C4-2B (cell line): ENCODE measurements around the gene NIM1K.

ENCODE experiments used
- H3K27ac ChIP-seq: fragments of 450-650 bp; 2 replicates; pipeline ENCODE4 v1.5.1; 2017
- CTCF ChIP-seq: fragments of 450-650 bp; conservative IDR thresholded peaks from 2 replicates; pipeline ENCODE4 v1.5.1; 2017; ENCODE audit warnings: mild to moderate bottlenecking
- ZFX ChIP-seq: fragments of 450-650 bp; IDR thresholded peaks from 2 replicates; pipeline ENCODE4 v1.6.1; 2017

NIM1K gene

DNA sequence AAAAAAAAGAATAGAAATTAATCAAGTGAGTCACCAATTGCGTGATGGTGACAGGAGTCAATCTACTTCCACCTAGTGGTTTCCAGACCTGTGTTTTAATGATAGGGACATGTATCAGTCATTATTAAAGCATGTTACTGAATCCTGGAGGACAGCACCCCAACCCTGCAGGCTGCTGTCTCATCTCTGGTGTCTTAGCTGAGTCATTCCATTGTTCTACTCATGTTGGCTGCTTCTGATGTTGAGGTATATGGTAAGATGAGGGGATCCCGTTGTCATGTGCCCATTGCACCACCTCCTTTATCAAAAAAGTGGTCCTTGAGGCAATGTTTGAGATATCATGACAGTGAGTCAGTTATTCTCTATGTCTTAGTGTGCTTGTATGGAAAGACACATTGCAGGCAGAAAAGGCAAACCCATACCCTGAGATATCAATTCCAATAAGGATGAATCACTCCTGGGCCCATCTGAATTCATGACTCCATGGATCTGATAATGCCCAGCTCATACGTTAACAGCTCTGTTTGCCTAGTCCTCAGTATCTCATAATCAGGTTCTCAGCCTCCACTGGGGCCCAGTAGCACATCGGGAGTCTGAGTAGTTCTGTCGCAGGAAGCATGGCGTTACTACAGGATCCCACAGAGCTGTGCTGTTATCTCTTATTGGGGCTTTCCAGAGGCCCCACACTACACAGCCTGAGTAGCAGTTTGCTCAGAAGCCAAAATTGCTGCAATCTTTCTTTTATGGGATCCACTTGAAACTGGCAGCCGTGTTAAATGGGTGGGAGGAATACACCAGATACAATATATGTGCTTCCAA, 90.0 kb downstream of the NIM1K start:
- no peak overlapping the region for H3K27ac ChIP-seq
- TF ChIP-seq ZFX (no peak), CTCF (no peak)

- no peak for TF ChIP-seq ZFX
- TF ChIP-seq CTCF, result no peak
- no peak overlapping the region for H3K27ac ChIP-seq
These were observed 94.6 kb downstream of the NIM1K start for GRCh38 chr5:43286623-43287022.

GRCh38 chr5:43287493-43287892, 95.5 kb downstream of the NIM1K start:
- no peak overlapping the region for H3K27ac ChIP-seq
- no peak for TF ChIP-seq CTCF
- TF ChIP-seq ZFX, result no peak

DNA sequence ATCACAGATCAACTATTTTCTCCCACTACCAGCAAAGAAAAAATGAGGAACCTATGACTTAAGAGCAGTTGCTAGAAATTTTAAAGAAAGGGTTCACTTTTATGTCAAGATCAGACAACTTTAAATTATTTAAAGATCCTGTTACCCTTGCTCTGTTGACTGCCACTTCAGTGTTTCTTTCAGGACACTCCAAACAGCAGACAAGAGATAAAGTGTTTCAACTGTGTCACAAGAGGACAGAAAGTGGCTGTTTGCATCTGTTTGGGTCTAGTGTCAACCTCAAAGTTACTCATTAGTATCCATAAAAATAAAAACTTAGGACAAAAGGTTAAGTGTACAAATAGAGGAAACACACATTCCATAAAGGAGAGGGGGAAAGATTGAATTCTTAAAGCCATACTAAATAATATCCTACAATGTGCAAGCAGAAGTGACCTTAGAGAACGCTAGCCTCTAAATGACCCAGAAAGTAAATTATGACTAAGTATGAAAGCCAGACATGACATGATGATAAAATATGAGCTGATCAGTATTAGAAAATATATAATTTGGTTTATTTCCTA, 96.3 kb downstream of the NIM1K start:
- TF ChIP-seq CTCF, result no peak
- no peak for TF ChIP-seq ZFX
- no peak overlapping the region for H3K27ac ChIP-seq

DNA sequence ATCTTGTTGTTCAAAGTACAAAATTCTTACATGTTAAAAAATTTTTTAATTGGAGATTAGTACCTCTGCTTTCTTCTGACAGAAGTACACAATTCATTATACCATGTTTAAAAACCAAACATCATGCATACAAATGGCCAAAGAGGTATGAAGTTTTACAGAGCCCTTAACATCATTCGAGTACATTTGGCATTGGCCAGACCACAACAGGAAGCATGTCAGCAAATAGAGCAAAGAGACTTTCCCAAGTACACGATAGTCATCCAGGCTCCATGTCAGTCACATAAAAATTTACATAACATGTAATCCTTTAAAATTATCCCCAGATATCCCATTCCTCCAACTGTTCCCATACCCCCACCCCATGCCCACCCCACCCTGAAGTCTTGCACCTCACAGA, 98.7 kb downstream of the NIM1K start:
- H3K27ac ChIP-seq, result no peak overlapping the region
- TF ChIP-seq CTCF (no peak), ZFX (no peak)

DNA sequence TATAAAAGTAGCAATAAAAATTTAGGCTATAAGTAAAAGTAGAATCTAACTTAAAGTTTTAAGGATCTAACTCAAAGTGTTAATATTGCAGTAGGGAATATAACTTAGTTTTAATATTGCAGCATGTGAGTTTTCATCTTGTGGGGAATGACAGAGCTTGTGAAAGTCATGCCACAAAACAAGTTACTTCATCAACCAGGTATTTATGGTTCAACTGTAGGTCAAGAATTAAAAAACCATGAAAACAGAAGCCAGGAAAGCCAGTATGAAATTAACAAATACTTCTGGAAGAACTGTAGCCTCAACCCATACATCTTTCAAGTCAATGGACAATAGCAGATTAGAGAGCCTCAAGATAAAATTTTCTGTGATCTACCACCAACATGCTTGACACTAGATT, 102.2 kb downstream of the NIM1K start:
- H3K27ac ChIP-seq, result no peak overlapping the region
- TF ChIP-seq CTCF (no peak), ZFX (no peak)

DNA sequence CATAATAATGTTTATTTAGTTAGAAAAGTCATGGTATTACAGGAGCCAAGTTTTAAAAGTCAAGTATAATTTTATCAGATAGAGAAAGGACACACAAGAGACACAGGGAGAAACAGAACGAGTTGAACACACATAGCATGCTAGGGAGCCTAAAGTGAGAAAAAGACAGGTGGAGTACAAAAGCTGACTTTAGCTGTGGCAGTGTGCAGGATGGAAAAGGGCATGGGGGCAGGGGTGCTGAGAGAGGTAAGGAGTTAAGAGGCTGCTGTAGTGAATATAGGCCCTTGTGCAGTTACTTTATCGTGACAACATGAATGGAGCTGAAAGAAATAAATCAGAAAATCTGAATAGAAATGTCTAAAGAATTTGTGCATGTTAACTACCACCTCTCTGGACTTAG, 103.2 kb downstream of the NIM1K start:
- TF ChIP-seq ZFX (no peak), CTCF (no peak)
- H3K27ac ChIP-seq, result no peak overlapping the region
